CD8-positive, alpha-beta memory T cell (primary cell): ENCODE data around the gene COPS9. TPM values are rescaled to one million over a fixed set of nuclear protein-coding genes. Genes with fewer than 3 reads are reported as not detected.

Experiments used
- CTCF ChIA-PET: fragments of 350-600 bp; sonication (Branson Sonifier 250); formaldehyde crosslinking; loops from one replicate; lab custom pipeline; 2021; ENCODE audit warnings: antibody characterized with exemption; lab: Charles Lee
- POLR2A ChIA-PET: fragments of 350-600 bp; sonication (Branson Sonifier 250); formaldehyde crosslinking; loops from one replicate; lab custom pipeline; 2021; ENCODE audit warnings: antibody characterized with exemption; lab: Charles Lee
- DNase-seq, 5 donors: peaks; one replicate each; pipeline versions ENCODE4 v3.0.0 to v3.0.0-alpha.2; 2020 to 2022; ENCODE audit warnings: mixed read lengths in 1 of 5
- H3K27ac ChIP-seq: one replicate; pipeline ENCODE4 v1.7.0; 2013; ENCODE audit warnings: low read depth, mild to moderate bottlenecking, low read length, moderate library complexity
- H3K27me3 ChIP-seq: 2 replicates; pipeline ENCODE4 v1.7.0; 2013; ENCODE audit warnings: low read length, mild to moderate bottlenecking; ENCODE audit not compliant: insufficient read depth, poor library complexity, severe bottlenecking
- H3K36me3 ChIP-seq: 2 replicates; pipeline ENCODE4 v1.7.0; 2013; ENCODE audit warnings: mild to moderate bottlenecking, low read length, moderate library complexity; ENCODE audit not compliant: insufficient read depth
- H3K4me1 ChIP-seq: 2 replicates; pipeline ENCODE4 v1.7.0; 2013; ENCODE audit warnings: mild to moderate bottlenecking, low read length, moderate library complexity; ENCODE audit not compliant: insufficient read depth
- H3K4me3 ChIP-seq: 2 replicates; pipeline ENCODE4 v1.7.0; 2013; ENCODE audit warnings: mild to moderate bottlenecking, low read length
- H3K9me3 ChIP-seq: 2 replicates; pipeline ENCODE4 v1.7.0; 2013; ENCODE audit warnings: mild to moderate bottlenecking, low read length
- H3K27ac Mint-ChIP-seq, 8 donors: one replicate each; pipeline ENCODE4 v1.8.0; 2020 to 2021; ENCODE audit warnings: mixed read lengths in 8 of 8, mild to moderate bottlenecking in 6 of 8, inconsistent platforms in 3 of 8, moderate library complexity in 3 of 8
- H3K27me3 Mint-ChIP-seq, 2 donors: one replicate each; pipeline ENCODE4 v1.8.0; 2020 to 2021; ENCODE audit warnings: mixed read lengths in 2 of 2, mild to moderate bottlenecking in 1 of 2, moderate library complexity in 1 of 2
- H3K36me3 Mint-ChIP-seq, 3 donors: one replicate each; pipeline ENCODE4 v1.8.0; 2020 to 2021; ENCODE audit warnings: mixed read lengths in 3 of 3, inconsistent platforms in 1 of 3, mild to moderate bottlenecking in 1 of 3
- H3K4me1 Mint-ChIP-seq, 3 donors: one replicate each; pipeline ENCODE4 v1.8.0; 2020 to 2021; ENCODE audit warnings: mixed read lengths in 3 of 3, inconsistent platforms in 1 of 3, mild to moderate bottlenecking in 1 of 3
- H3K4me3 Mint-ChIP-seq, 7 donors: one replicate each; pipeline ENCODE4 v1.8.0; 2020 to 2021; ENCODE audit warnings: mixed read lengths in 7 of 7, mild to moderate bottlenecking in 6 of 7, moderate library complexity in 4 of 7, inconsistent platforms in 2 of 7
- H3K9me3 Mint-ChIP-seq, 5 donors: one replicate each; pipeline ENCODE4 v1.8.0; 2020 to 2022; ENCODE audit warnings: mixed read lengths in 5 of 5, mild to moderate bottlenecking in 3 of 5, moderate library complexity in 2 of 5, inconsistent platforms in 1 of 5
- polyA plus RNA-seq: library from polyadenylated mRNA; unstranded; fragments of 300-500 nt; fragmentation: Illumina TruSeq; gene quantifications from one replicate; pipeline ENCODE4 v1.2.3, GENCODE V29; 2021
- total RNA-seq, 2 experiments: library from RNA; stranded (reverse); gene quantifications; one replicate each; pipeline ENCODE4 v1.2.3, GENCODE V29; 2021

The COPS9 gene
- total and polyA plus RNA-seq, 3 experiments from 2014 or later: 186 to 331 (median 189) TPM

DNA sequence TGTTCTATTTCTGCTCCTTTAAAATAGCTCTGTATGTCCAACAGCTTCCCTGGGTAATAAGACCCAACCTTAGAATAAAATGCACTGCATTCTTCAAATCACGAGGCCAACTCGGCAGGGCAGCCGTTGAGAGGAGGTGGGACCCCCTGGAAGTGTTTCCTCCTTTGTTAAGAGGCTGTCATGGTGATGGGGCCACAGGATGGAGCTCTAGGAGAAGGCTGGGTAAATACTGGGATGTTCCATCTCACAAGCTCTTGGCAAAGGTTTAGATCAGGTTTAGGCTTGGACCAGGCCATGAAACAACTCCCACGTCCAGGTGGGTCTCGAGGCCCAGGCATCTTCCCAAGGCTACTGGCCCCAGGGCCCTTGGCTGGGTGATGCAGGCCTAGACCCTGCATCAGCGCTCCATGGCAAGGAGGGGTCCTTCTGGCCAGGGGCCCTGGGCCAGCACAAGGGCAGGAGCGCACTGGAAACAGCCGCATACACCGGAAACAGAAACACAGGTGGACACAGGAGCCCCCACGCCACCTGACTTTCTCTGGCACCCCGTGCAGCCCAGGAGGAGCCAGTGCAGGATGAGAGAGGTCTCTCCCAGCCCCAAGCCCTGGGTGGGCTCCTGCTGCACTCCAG is 43.2 kb upstream of the COPS9 start:
- POLR2A ChIA-PET: no interaction called here
- Histone ChIP-seq H3K9me3 (no peaks in the 10 kb centered on the region), H3K4me1 (no peaks in the 10 kb centered on the region), H3K27me3 (peaks cover 3% of the 10 kb centered on the region), H3K36me3 (no peaks in the 10 kb centered on the region), H3K4me3 (no peak overlapping the region), H3K27ac (no peak overlapping the region)
- H3K4me3 Mint-ChIP-seq: no peak overlapping the region
- no peaks in the 10 kb centered on the region for H3K36me3 Mint-ChIP-seq
- CTCF ChIA-PET: interaction anchor here (0.6 kb wide), 1 partner anchor 118 kb away, joined by 3 read pairs; no protein-coding TSS in a partner anchor
- H3K9me3 Mint-ChIP-seq: no peaks in the 10 kb centered on the region
- no peak overlapping the region for H3K27ac Mint-ChIP-seq
- peak in 1 of 5 donors; percentile 9 for DNase-seq
- peaks cover 18 to 58% of the 10 kb centered on the region in 2 donors for H3K27me3 Mint-ChIP-seq
- no peaks in the 10 kb centered on the region for H3K4me1 Mint-ChIP-seq

- peaks cover 18 to 55% of the 10 kb centered on the region in 2 donors for H3K27me3 Mint-ChIP-seq
- H3K4me1 Mint-ChIP-seq: no peaks in the 10 kb centered on the region
- ChIA-PET POLR2A (no interaction called here), CTCF (interaction anchor here (0.6 kb wide), 1 partner anchor 117 kb away, joined by 3 read pairs; no protein-coding TSS in a partner anchor)
- H3K27me3 ChIP-seq: peaks cover 3% of the 10 kb centered on the region
- no peaks in the 10 kb centered on the region for H3K4me1 ChIP-seq
- H3K9me3 ChIP-seq: no peaks in the 10 kb centered on the region
- H3K27ac Mint-ChIP-seq: no peak overlapping the region
- DNase-seq: no peak
- H3K4me3 Mint-ChIP-seq: no peak overlapping the region
- no peak overlapping the region for H3K4me3 ChIP-seq
- H3K27ac ChIP-seq: no peak overlapping the region
- H3K36me3 Mint-ChIP-seq: no peaks in the 10 kb centered on the region
- H3K36me3 ChIP-seq: no peaks in the 10 kb centered on the region
- no peaks in the 10 kb centered on the region for H3K9me3 Mint-ChIP-seq
Measured at GRCh38 chr2:240178564-240178963, 42.5 kb upstream of the COPS9 start.

DNA sequence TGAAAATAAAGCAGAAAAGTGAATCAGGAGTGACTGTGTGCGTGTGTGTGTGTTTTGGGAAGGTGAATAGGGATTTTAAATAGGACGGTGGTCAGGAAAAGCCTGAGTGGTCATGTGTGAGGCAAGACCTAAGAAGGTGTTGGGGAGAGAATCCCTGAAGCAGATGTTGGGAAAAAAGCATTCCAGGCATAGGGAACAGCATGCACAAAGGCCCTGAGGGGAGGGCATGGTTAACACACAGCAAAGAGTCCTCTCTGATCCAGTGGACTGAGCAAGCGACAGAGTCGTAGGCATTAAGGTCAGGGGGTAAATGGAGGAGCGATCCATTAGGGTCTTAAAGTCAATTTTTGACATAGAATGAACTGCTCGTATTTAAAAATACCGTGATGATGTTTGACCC is 38.4 kb upstream of the COPS9 start:
- H3K9me3 Mint-ChIP-seq: no peaks in the 10 kb centered on the region
- ChIA-PET CTCF (no interaction called here), POLR2A (no interaction called here)
- H3K4me3 Mint-ChIP-seq: no peak overlapping the region
- H3K36me3 ChIP-seq: no peaks in the 10 kb centered on the region
- no peak overlapping the region for H3K27ac ChIP-seq
- no peak for DNase-seq
- H3K4me1 ChIP-seq: no peaks in the 10 kb centered on the region
- H3K4me3 ChIP-seq: no peak overlapping the region
- H3K9me3 ChIP-seq: no peaks in the 10 kb centered on the region
- no peaks in the 10 kb centered on the region for H3K36me3 Mint-ChIP-seq
- H3K27me3 Mint-ChIP-seq: peaks cover 12 to 58% of the 10 kb centered on the region in 2 donors
- peaks cover 3% of the 10 kb centered on the region for H3K27me3 ChIP-seq
- H3K27ac Mint-ChIP-seq: no peak overlapping the region
- no peaks in the 10 kb centered on the region for H3K4me1 Mint-ChIP-seq

DNA sequence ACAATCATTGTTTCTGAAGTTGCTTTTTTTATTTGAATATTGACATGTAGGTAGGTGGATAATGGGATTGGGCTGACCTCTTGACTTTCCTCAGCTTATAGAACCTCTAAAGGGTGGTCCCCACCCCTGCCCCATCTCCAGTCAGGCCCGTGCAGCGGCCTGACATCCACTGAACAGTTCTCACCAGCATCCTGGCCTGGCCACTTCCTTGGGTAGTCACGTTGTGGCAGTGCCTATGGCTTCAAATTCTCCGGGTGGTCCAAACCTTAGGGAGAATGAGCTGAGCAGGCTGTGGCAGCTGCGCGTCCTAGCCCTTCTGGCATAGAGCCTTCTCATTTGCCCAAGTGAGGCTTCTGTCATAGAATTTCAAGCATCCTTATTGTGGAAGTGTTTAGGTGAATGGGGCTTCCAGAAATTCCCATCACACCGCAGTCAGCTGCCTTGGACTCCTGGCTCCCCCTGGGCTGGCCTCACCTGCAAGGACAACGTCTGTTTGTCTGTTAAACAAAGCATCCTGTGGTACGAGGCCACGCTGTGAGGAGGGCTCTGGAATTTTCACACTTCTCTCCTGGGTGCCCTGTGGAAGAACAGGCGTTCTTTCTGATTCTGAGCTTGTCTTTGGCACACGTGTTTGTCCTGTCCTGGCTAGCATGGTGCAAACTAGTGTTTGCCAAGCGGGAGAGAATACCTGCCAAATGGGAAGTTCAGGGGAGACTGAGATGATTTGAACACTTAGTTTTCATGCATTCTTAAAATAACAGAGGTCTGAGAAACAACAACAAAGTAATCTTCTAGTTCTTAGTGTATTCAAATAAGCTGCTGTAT is 36.2 kb upstream of the COPS9 start:
- ChIA-PET CTCF (no interaction called here), POLR2A (no interaction called here)
- Mint-ChIP-seq H3K27me3 (peaks cover 7 to 47% of the 10 kb centered on the region in 2 donors), H3K36me3 (no peaks in the 10 kb centered on the region), H3K9me3 (no peaks in the 10 kb centered on the region), H3K4me3 (no peak overlapping the region), H3K27ac (no peak overlapping the region), H3K4me1 (no peaks in the 10 kb centered on the region)
- Histone ChIP-seq H3K27ac (no peak overlapping the region), H3K36me3 (no peaks in the 10 kb centered on the region), H3K9me3 (no peaks in the 10 kb centered on the region), H3K4me3 (no peak overlapping the region), H3K4me1 (no peaks in the 10 kb centered on the region), H3K27me3 (no peaks in the 10 kb centered on the region)
- DNase-seq: no peak

GRCh38 chr2:240170883-240171282 is 34.8 kb upstream of the COPS9 start:
- ChIA-PET POLR2A (no interaction called here), CTCF (no interaction called here)
- no peaks in the 10 kb centered on the region for H3K4me1 Mint-ChIP-seq
- Histone ChIP-seq H3K36me3 (no peaks in the 10 kb centered on the region), H3K4me3 (no peak overlapping the region), H3K9me3 (no peaks in the 10 kb centered on the region), H3K4me1 (no peaks in the 10 kb centered on the region), H3K27me3 (no peaks in the 10 kb centered on the region), H3K27ac (no peak overlapping the region)
- no peak overlapping the region for H3K27ac Mint-ChIP-seq
- no peak for DNase-seq
- H3K36me3 Mint-ChIP-seq: no peaks in the 10 kb centered on the region
- peaks cover 3 to 40% of the 10 kb centered on the region in 2 donors for H3K27me3 Mint-ChIP-seq
- no peaks in the 10 kb centered on the region for H3K9me3 Mint-ChIP-seq
- H3K4me3 Mint-ChIP-seq: no peak overlapping the region

DNA sequence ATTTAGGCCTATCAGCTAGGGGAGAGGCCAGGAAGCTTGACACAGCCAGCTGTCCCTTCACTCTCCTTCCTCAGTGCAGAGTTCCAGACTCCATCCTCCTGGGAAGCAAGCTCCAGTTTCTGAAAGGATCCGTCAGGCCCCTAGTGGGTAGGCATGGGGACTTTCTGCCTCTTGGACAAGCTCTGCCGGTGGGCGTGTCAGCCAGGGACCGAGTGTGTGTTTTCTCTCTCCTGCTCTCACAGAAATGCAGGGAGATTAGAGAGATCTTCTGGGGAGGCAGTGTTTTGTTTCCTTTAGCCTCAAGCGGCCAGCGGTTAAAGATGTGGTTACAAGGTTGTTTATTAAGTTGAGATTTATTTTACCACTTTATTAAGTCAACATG is 34.2 kb upstream of the COPS9 start:
- H3K4me1 Mint-ChIP-seq: no peaks in the 10 kb centered on the region
- Histone ChIP-seq H3K9me3 (no peaks in the 10 kb centered on the region), H3K27ac (no peak overlapping the region), H3K36me3 (no peaks in the 10 kb centered on the region), H3K4me3 (no peak overlapping the region), H3K27me3 (no peaks in the 10 kb centered on the region), H3K4me1 (no peaks in the 10 kb centered on the region)
- H3K27ac Mint-ChIP-seq: no peak overlapping the region
- peaks cover 3 to 42% of the 10 kb centered on the region in 2 donors for H3K27me3 Mint-ChIP-seq
- no peak overlapping the region for H3K4me3 Mint-ChIP-seq
- POLR2A ChIA-PET: no interaction called here
- no peaks in the 10 kb centered on the region for H3K9me3 Mint-ChIP-seq
- DNase-seq: no peak
- CTCF ChIA-PET: no interaction called here
- H3K36me3 Mint-ChIP-seq: no peaks in the 10 kb centered on the region

- CTCF ChIA-PET: no interaction called here
Measured at GRCh38 chr2:240169486-240170353, 33.6 kb upstream of the COPS9 start.

More at GRCh38 chr2:240169486-240170353, 33.6 kb upstream of the COPS9 start:
- no peaks in the 10 kb centered on the region for H3K36me3 ChIP-seq
- no peak overlapping the region for H3K4me3 Mint-ChIP-seq
- no peaks in the 10 kb centered on the region for H3K27me3 ChIP-seq
- no peaks in the 10 kb centered on the region for H3K36me3 Mint-ChIP-seq
- H3K4me1 Mint-ChIP-seq: no peaks in the 10 kb centered on the region
- no peaks in the 10 kb centered on the region for H3K9me3 ChIP-seq
- POLR2A ChIA-PET: no interaction called here
- no peak overlapping the region for H3K27ac Mint-ChIP-seq
- H3K27ac ChIP-seq: no peak overlapping the region
- no peaks in the 10 kb centered on the region for H3K9me3 Mint-ChIP-seq
- no peak overlapping the region for H3K4me3 ChIP-seq
- H3K27me3 Mint-ChIP-seq: peaks cover 2 to 44% of the 10 kb centered on the region in 2 donors
- no peak for DNase-seq
- no peaks in the 10 kb centered on the region for H3K4me1 ChIP-seq
